Esophagus muscularis mucosa (tissue), 4 donors: ENCODE measurements around the gene BMP5. TPM values are rescaled to one million over a fixed set of nuclear protein-coding genes. Genes with fewer than 3 reads are reported as not detected.

Experiments
- DNase-seq: peaks from one replicate; pipeline ENCODE4 v3.0.0-alpha.2; 2017; ENCODE audit errors: extremely low spot score
- H3K27ac ChIP-seq, 4 donors: fragments of 200-600 bp; sonication (generic); replicated peaks in 1 of 4; 1 replicate in 3 of 4; 2 replicates in 1 of 4; pipeline ENCODE4 v1.5.1; 2016 to 2019; ENCODE audit warnings: mild to moderate bottlenecking in 1 of 4
- H3K27me3 ChIP-seq, 4 donors: fragments of 200-600 bp; sonication (generic); one replicate each; pipeline versions ENCODE4 v1.5.1 to v1.6.0; 2016 to 2019
- H3K36me3 ChIP-seq, 4 donors: fragments of 200-600 bp; sonication (generic); one replicate each; pipeline ENCODE4 v1.5.1; 2016 to 2019
- H3K4me1 ChIP-seq, 4 donors: fragments of 200-600 bp; sonication (generic); one replicate each; pipeline ENCODE4 v1.5.1; 2016 to 2019
- H3K4me3 ChIP-seq, 4 donors: fragments of 200-600 bp; sonication (generic); 1 replicate in 2 of 4; 2 replicates in 2 of 4; pipeline ENCODE4 v1.5.1; 2016 to 2019; ENCODE audit warnings: mild to moderate bottlenecking in 4 of 4, moderate library complexity in 1 of 4
- H3K9me3 ChIP-seq, 4 donors: fragments of 200-600 bp; sonication (generic); 1 replicate in 3 of 4; 2 replicates in 1 of 4; pipeline ENCODE4 v1.5.1; 2016 to 2019
- CTCF ChIP-seq, 3 experiments: fragments of 200-600 bp in 2 of 3; fragments of 450-650 bp in 1 of 3; sonication (generic) in 2 of 3; IDR thresholded peaks; one replicate each; pipeline ENCODE4 v1.5.1; 2017 to 2019; ENCODE audit warnings: antibody characterized with exemption in 3 of 3, mild to moderate bottlenecking in 2 of 3, moderate library complexity in 1 of 3
- EP300 ChIP-seq: sonication (generic); formaldehyde crosslinking; IDR thresholded peaks from one replicate; pipeline ENCODE4 v1.6.1; 2017; ENCODE audit warnings: antibody characterized with exemption
- POLR2A ChIP-seq: fragments of 450-650 bp; IDR thresholded peaks from one replicate; pipeline ENCODE4 v1.6.1; 2017; ENCODE audit warnings: antibody characterized with exemption, moderate library complexity, mild to moderate bottlenecking, low read depth
- POLR2AphosphoS5 ChIP-seq, 2 donors: sonication (generic); formaldehyde crosslinking; IDR thresholded peaks; one replicate each; pipeline ENCODE4 v1.6.1; 2017; ENCODE audit warnings: antibody characterized with exemption in 2 of 2
- WGBS: methylation state at CpG from one replicate; pipeline ENCODE4 v1.1.5; 2018; 5-methylcytosine and 5-hydroxymethylcytosine counted together
- intact Hi-C: fragments of 100-400 bp; cut with DNase I; formaldehyde crosslinking; loops from one replicate; pipeline ENCODE4 v1.15.1; 2023
- total RNA-seq, 4 donors: library from RNA; depleted of rRNA; stranded (reverse); fragments of >200 nt; gene quantifications; one replicate each; pipeline versions ENCODE4 v1.1.0 to v1.2.1, GENCODE V29; 2016

Gene BMP5
- total RNA-seq, 4 donors from 2014 or later: 1.3 to 3.5 (median 1.6) TPM

- TF ChIP-seq EP300 (no peak), POLR2A (no peak), CTCF (IDR thresholded peaks at IDR 0.05) (no peak)
- Histone ChIP-seq H3K9me3 (no peaks in the 10 kb centered on the region), H3K4me3 (peak overlapping the region; percentile 17 to 40 (median 30)), H3K4me1 (no peaks in the 10 kb centered on the region), H3K27me3 (no peaks in the 10 kb centered on the region), H3K36me3 (no peaks in the 10 kb centered on the region), H3K27ac (peak overlapping the region in 3 of 4 donors; percentile 6 to 29 (median 10))
- no peak for DNase-seq
- WGBS: 65% methylated on average over 6 of the region's 6 CpGs
- intact Hi-C loops: no loop called here
These were observed 1.1 kb downstream of the BMP5 start for GRCh38 chr6:55874316-55874715.

DNA sequence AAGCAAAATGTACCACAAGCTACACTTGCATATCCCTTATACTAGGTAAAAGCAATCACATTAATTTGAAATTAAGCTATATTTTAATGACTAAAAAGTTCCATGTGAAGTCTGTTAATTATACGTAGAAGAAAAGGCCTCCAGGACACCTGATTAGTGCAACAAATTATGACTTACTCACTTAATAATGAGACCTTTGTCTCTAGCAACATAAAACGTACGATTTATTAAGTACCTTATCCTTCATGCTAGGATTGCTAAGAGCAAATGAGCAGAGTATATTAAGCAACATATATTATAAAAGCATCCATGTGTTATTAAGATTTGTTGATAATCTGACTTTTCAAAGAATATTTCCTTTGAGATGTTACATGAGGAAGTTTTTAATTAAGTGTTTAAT, 2.5 kb downstream of the BMP5 start:
- H3K36me3 ChIP-seq: no peaks in the 10 kb centered on the region
- H3K27ac ChIP-seq: no peak overlapping the region
- peaks cover 0 to 8% (median 2%) of the 10 kb centered on the region in 4 donors for H3K4me1 ChIP-seq
- WGBS: 60% methylated on average over 3 of the region's 3 CpGs
- H3K27me3 ChIP-seq: no peaks in the 10 kb centered on the region
- no peak for DNase-seq
- H3K4me3 ChIP-seq: peak overlapping the region in 2 of 4 donors; percentile 6 to 40
- intact Hi-C loops: no loop called here
- TF ChIP-seq EP300: no peak
- TF ChIP-seq POLR2A: no peak
- TF ChIP-seq POLR2AphosphoS5 (IDR thresholded peaks at IDR 0.05): no peak
- no peak for TF ChIP-seq CTCF (IDR thresholded peaks at IDR 0.05)
- no peaks in the 10 kb centered on the region for H3K9me3 ChIP-seq

DNA sequence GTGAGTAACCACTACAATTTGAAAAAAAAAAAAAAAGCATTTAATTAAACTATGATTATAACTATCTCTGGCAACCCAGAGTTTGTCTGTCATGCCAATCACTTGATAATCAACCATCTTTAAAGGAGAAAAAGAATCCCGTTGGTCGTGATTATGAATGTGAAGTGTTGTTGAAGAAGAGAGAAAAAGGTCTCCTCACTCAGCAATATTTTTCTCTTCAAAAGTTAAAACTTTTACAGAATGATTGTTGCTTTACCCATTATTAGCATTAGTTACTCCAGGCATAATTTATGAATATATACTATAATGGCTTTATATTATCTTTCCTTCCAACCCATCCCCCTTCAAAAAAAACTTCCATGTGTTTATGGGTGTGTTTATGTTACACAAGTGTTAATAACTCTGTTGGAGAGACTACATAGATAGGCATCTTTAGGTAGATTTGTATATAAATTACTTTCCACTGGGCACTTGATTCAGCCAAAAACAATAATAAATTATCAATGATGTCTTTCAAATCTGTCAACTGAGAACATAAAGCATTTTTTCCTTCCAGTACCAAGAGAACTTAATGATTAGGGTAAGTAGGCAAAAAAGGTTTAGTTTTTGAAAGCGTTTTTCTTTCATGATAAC, 5.1 kb downstream of the BMP5 start:
- H3K4me1 ChIP-seq: peaks cover 0 to 8% (median 2%) of the 10 kb centered on the region in 4 donors
- H3K4me3 ChIP-seq: no peak overlapping the region
- TF ChIP-seq POLR2AphosphoS5 (IDR thresholded peaks at IDR 0.05): no peak
- TF ChIP-seq CTCF (IDR thresholded peaks at IDR 0.05): no peak
- no peak for TF ChIP-seq EP300
- no peak for DNase-seq
- no peaks in the 10 kb centered on the region for H3K9me3 ChIP-seq
- WGBS: 81% methylated on average over 3 of the region's 3 CpGs
- peak overlapping the region in 1 of 4 donors; percentile 22 for H3K27ac ChIP-seq
- H3K27me3 ChIP-seq: no peaks in the 10 kb centered on the region
- intact Hi-C loops: no loop called here
- no peaks in the 10 kb centered on the region for H3K36me3 ChIP-seq

- TF ChIP-seq CTCF (IDR thresholded peaks at IDR 0.05) (no peak), EP300 (no peak), POLR2AphosphoS5 (IDR thresholded peaks at IDR 0.05) (no peak), POLR2A (no peak)
- H3K4me3 ChIP-seq: no peak overlapping the region
- intact Hi-C loops: no loop called here
- peaks cover 0 to 8% (median 2%) of the 10 kb centered on the region in 4 donors for H3K4me1 ChIP-seq
- 62% methylated on average over 1 of the region's 1 CpG for WGBS
- H3K27me3 ChIP-seq: no peaks in the 10 kb centered on the region
- H3K27ac ChIP-seq: peak overlapping the region in 1 of 4 donors; percentile 22
- DNase-seq: no peak
- H3K36me3 ChIP-seq: no peaks in the 10 kb centered on the region
- H3K9me3 ChIP-seq: no peaks in the 10 kb centered on the region
These were observed 5.7 kb downstream of the BMP5 start for GRCh38 chr6:55869674-55870073.
